ENCODE data around the gene ERBB2. TPM values are rescaled to one million over a fixed set of nuclear protein-coding genes. Genes with fewer than 3 reads are reported as not detected.

Gene ERBB2
- total and polyA plus RNA-seq, 2 of the 13 experiments (the other 11 are each of a cell fraction or from before 2014, with no cell fraction given): 57.7 to 64.1 TPM

DNA sequence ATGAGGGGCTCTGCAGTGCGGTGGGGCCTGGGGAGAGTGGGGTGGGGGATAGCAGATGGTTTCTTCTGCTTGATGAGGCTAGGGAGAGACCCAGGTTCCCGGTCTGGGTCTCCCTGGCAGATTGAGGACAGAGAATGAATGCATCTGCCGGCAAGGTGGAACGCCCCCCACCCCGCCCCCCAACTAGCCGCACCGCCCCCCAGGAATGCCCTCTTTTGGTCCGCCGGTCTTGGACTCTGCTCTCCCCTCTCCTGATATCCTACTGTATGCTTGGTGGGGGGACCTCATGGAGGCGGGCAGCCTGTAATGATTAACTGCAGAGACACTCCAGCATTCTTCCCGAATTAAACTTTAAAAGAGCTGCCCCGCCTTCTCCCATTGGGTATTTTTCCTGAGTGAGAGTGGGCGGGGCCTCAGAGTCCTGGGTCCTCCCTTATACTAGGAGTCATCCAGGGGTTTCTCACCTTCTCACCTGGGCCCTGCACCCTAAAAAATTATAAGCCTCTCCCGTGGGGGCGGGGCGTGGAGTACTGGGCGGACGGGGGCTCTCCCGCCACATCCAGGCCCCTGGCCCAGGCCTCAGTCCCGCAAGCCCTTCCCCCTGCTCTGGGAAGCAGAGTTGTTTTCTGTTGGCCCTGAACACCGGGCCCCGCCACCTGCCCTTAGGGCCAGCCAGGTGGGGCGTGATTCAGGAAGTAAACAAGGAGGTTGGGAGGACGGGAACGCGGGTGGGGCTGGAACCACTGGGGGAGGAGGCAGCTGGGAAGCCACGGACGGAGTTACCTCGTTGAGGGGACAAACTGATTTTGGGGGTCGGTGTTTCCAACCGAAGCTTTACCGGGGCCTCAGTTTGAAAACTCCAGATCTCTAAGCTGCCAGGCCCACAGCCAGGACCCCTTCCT, 39.4 kb downstream of the ERBB2 start (continued):
- TF ChIP-seq, protein P1, sequence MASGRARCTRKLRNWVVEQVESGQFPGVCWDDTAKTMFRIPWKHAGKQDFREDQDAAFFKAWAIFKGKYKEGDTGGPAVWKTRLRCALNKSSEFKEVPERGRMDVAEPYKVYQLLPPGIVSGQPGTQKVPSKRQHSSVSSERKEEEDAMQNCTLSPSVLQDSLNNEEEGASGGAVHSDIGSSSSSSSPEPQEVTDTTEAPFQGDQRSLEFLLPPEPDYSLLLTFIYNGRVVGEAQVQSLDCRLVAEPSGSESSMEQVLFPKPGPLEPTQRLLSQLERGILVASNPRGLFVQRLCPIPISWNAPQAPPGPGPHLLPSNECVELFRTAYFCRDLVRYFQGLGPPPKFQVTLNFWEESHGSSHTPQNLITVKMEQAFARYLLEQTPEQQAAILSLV (CRISPR knock-in tag; IDR thresholded peaks at IDR 0.05; ENCODE audit: borderline replicate concordance): peak; percentile 83; the same call in 1 of the 2 replicates
- peak; percentile 82 for TF ChIP-seq CBX5 (CRISPR knock-in tag; IDR thresholded peaks at IDR 0.05; ENCODE audit: borderline replicate concordance)
- TF ChIP-seq ARNT (IDR thresholded peaks at IDR 0.05): no peak
- peak; percentile 78; the same call in 1 of the 2 replicates for TF ChIP-seq NAIF1 (CRISPR knock-in tag; IDR thresholded peaks at IDR 0.05; ENCODE audit: borderline replicate concordance)
- TF ChIP-seq CENPT (CRISPR knock-in tag; IDR thresholded peaks at IDR 0.05; ENCODE audit: low read depth): no peak
- TF ChIP-seq SATB2 (CRISPR knock-in tag; IDR thresholded peaks at IDR 0.05): no peak
- TF ChIP-seq, protein P2, sequence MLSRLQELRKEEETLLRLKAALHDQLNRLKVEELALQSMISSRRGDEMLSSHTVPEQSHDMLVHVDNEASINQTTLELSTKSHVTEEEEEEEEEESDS (CRISPR knock-in tag; IDR thresholded peaks at IDR 0.05; ENCODE audit: borderline replicate concordance): no peak
- no peak; the same call in none of the 2 replicates for TF ChIP-seq FOSL2 (CRISPR knock-in tag; IDR thresholded peaks at IDR 0.05)
- TF ChIP-seq, protein P3, sequence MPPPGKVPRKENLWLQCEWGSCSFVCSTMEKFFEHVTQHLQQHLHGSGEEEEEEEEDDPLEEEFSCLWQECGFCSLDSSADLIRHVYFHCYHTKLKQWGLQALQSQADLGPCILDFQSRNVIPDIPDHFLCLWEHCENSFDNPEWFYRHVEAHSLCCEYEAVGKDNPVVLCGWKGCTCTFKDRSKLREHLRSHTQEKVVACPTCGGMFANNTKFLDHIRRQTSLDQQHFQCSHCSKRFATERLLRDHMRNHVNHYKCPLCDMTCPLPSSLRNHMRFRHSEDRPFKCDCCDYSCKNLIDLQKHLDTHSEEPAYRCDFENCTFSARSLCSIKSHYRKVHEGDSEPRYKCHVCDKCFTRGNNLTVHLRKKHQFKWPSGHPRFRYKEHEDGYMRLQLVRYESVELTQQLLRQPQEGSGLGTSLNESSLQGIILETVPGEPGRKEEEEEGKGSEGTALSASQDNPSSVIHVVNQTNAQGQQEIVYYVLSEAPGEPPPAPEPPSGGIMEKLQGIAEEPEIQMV (CRISPR knock-in tag; IDR thresholded peaks at IDR 0.05; ENCODE audit: low read depth): no peak
- no peak for TF ChIP-seq ZSCAN29 (CRISPR knock-in tag; conservative IDR thresholded peaks at IDR 0.05)
- TF ChIP-seq, protein P4, sequence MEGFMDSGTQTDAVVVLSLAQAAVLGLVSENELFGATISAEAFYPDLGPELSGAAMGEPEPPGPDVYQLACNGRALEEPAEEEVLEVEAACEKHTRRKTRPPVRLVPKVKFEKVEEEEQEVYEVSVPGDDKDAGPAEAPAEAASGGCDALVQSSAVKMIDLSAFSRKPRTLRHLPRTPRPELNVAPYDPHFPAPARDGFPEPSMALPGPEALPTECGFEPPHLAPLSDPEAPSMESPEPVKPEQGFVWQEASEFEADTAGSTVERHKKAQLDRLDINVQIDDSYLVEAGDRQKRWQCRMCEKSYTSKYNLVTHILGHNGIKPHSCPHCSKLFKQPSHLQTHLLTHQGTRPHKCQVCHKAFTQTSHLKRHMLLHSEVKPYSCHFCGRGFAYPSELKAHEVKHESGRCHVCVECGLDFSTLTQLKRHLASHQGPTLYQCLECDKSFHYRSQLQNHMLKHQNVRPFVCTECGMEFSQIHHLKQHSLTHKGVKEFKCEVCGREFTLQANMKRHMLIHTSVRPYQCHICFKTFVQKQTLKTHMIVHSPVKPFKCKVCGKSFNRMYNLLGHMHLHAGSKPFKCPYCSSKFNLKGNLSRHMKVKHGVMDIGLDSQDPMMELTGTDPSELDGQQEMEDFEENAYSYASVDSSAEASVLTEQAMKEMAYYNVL (CRISPR knock-in tag; IDR thresholded peaks at IDR 0.05; ENCODE audit: borderline replicate concordance): peak; percentile 53; the same call in 1 of the 2 replicates
- TF ChIP-seq, protein P5, sequence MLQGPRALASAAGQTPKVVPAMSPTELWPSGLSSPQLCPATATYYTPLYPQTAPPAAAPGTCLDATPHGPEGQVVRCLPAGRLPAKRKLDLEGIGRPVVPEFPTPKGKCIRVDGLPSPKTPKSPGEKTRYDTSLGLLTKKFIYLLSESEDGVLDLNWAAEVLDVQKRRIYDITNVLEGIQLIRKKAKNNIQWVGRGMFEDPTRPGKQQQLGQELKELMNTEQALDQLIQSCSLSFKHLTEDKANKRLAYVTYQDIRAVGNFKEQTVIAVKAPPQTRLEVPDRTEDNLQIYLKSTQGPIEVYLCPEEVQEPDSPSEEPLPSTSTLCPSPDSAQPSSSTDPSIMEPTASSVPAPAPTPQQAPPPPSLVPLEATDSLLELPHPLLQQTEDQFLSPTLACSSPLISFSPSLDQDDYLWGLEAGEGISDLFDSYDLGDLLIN (CRISPR knock-in tag; IDR thresholded peaks at IDR 0.05; ENCODE audit: borderline replicate concordance): no peak
- peak; percentile 89 for TF ChIP-seq SALL1 (CRISPR knock-in tag; IDR thresholded peaks at IDR 0.05)
- no peak for TF ChIP-seq GLMP (CRISPR knock-in tag; IDR thresholded peaks at IDR 0.05; ENCODE audit: borderline replicate concordance)
- no peak; the same call in none of the 2 replicates for TF ChIP-seq ZC3H4 (CRISPR knock-in tag; IDR thresholded peaks at IDR 0.05; ENCODE audit: borderline replicate concordance)
